GM21423 (cell line): Measurements from ENCODE around the gene SNX32.

Experiments
- ATAC-seq: cut with Tn5 transposase; IDR thresholded peaks from one replicate; pipeline ENCODE4 v1.9.1; 2021; ENCODE audit warnings: mild to moderate bottlenecking, moderate library complexity; ENCODE audit not compliant: unreplicated experiment

SNX32 gene

GRCh38 chr11:65833297-65834030, at the start of gene SNX32:
TSS of gene SNX32 (plus strand) at chr11:65833963. CDS start at chr11:65834066, 103 bp downstream.
- peak; percentile 95 for ATAC-seq

GRCh38 chr11:65785319-65786007, 48.3 kb upstream of the SNX32 start:
- no peak for ATAC-seq

GRCh38 chr11:65786008-65786785, 47.6 kb upstream of the SNX32 start:
- ATAC-seq, result no peak

GRCh38 chr11:65786786-65787636, 46.8 kb upstream of the SNX32 start, which contains the start of gene OVOL1:
TSS of gene OVOL1 (plus strand) at chr11:65787063. CDS start at chr11:65787374, 311 bp downstream.
- ATAC-seq, result no peak

- ATAC-seq, result no peak
Measured at GRCh38 chr11:65787649-65788622, 45.8 kb upstream of the SNX32 start.

- ATAC-seq, result no peak
Measured at GRCh38 chr11:65788821-65789220, 44.9 kb upstream of the SNX32 start.

GRCh38 chr11:65789230-65790103, 44.3 kb upstream of the SNX32 start:
- ATAC-seq, result no peak

GRCh38 chr11:65790104-65790901, 43.5 kb upstream of the SNX32 start:
- no peak for ATAC-seq

- ATAC-seq, result no peak
Measured at GRCh38 chr11:65790902-65791650, 42.7 kb upstream of the SNX32 start.

GRCh38 chr11:65791719-65792213, 42.0 kb upstream of the SNX32 start:
- peak; percentile 86 for ATAC-seq

GRCh38 chr11:65792456-65792855, 41.3 kb upstream of the SNX32 start:
- no peak for ATAC-seq

GRCh38 chr11:65793144-65793581, 40.6 kb upstream of the SNX32 start:
- no peak for ATAC-seq

- no peak for ATAC-seq
Measured at GRCh38 chr11:65793625-65794400, 40.0 kb upstream of the SNX32 start.

- ATAC-seq, result no peak
Measured at GRCh38 chr11:65794570-65795510, 38.9 kb upstream of the SNX32 start.
